PC-9 (cell line): ENCODE data around the gene KCND1. TPM values are rescaled to one million over a fixed set of nuclear protein-coding genes. Genes with fewer than 3 reads are reported as not detected.
A peak's percentile ranks its signal among the peaks of the same experiment; 100 is the strongest.

ENCODE experiments used
- BruUV-seq: library from RNA; stranded (reverse); fragments of 400-500 nt; replicated peaks from 2 replicates; lab custom pipeline; 2021; lab: Mats Ljungman, UMichigan
- CTCF ChIA-PET: fragments of 300-600 bp; sonication (Branson Sonifier 250); formaldehyde crosslinking; loops from one replicate; lab custom pipeline; 2022; ENCODE audit warnings: antibody characterized with exemption; lab: Charles Lee
- POLR2A ChIA-PET: fragments of 300-600 bp; sonication (Branson Sonifier 250); formaldehyde crosslinking; loops from one replicate; lab custom pipeline; 2022; ENCODE audit warnings: antibody characterized with exemption; ENCODE audit not compliant: unreplicated experiment; lab: Charles Lee
- DNase-seq, 2 experiments: peaks; one replicate each; pipeline versions ENCODE4 v3.0.0 to v3.0.0-alpha.2; 2015 to 2022; ENCODE audit warnings: mixed read lengths in 1 of 2
- H2AFZ ChIP-seq: fragments of 200-600 bp; sonication (generic); 2 replicates; pipeline ENCODE4 v1.8.1; 2017; ENCODE audit warnings: antibody characterized with exemption
- H3F3A ChIP-seq: fragments of 200-600 bp; sonication (generic); 2 replicates; pipeline ENCODE4 v1.8.1; 2017; ENCODE audit warnings: antibody characterized with exemption, mild to moderate bottlenecking, low read depth; ENCODE audit not compliant: insufficient read depth
- H3K27ac ChIP-seq: fragments of 200-600 bp; sonication (generic); 2 replicates; pipeline ENCODE4 v1.6.1; 2016; ENCODE audit warnings: mixed run types
- H3K27me3 ChIP-seq: fragments of 200-600 bp; sonication (generic); 2 replicates; pipeline ENCODE4 v1.6.1; 2016; ENCODE audit warnings: low read depth, mixed run types; ENCODE audit not compliant: insufficient read depth
- H3K36me3 ChIP-seq: fragments of 200-600 bp; sonication (generic); 2 replicates; pipeline ENCODE4 v1.6.1; 2016; ENCODE audit warnings: low read depth, mixed run types
- H3K4me1 ChIP-seq: fragments of 200-600 bp; sonication (generic); replicated peaks from 2 replicates; pipeline ENCODE4 v1.6.1; 2016; ENCODE audit warnings: mixed run types; ENCODE audit not compliant: insufficient read depth
- H3K4me2 ChIP-seq: fragments of 200-600 bp; sonication (generic); 2 replicates; pipeline ENCODE4 v1.6.1; 2017; ENCODE audit warnings: mixed run types
- H3K4me3 ChIP-seq: fragments of 200-600 bp; sonication (generic); 2 replicates; pipeline ENCODE4 v1.6.1; 2016; ENCODE audit warnings: mixed run types
- H3K79me2 ChIP-seq: fragments of 200-600 bp; sonication (generic); 2 replicates; pipeline ENCODE4 v1.6.1; 2017; ENCODE audit warnings: low read depth, mixed run types
- H3K9me2 ChIP-seq: fragments of 200-600 bp; sonication (generic); 2 replicates; pipeline ENCODE4 v1.8.1; 2017; ENCODE audit warnings: mild to moderate bottlenecking; ENCODE audit not compliant: insufficient read depth
- H3K9me3 ChIP-seq: fragments of 200-600 bp; sonication (generic); 2 replicates; pipeline ENCODE4 v1.8.1; 2016; ENCODE audit warnings: low read depth; ENCODE audit not compliant: insufficient read depth
- H4K20me1 ChIP-seq: fragments of 200-600 bp; sonication (generic); 2 replicates; pipeline ENCODE4 v1.8.1; 2017; ENCODE audit not compliant: insufficient read depth
- CTCF ChIP-seq: fragments of 200-600 bp; sonication (generic); conservative IDR thresholded peaks from 2 replicates; pipeline ENCODE4 v1.6.1; 2017; ENCODE audit warnings: mixed run types, antibody characterized with exemption, mild to moderate bottlenecking, moderate library complexity
- EZH2 ChIP-seq: fragments of 200-600 bp; sonication (generic); IDR thresholded peaks from 2 replicates; pipeline ENCODE4 v1.8.0; 2017; ENCODE audit warnings: antibody characterized with exemption, low read depth
- intact Hi-C: fragments of 100-400 bp; cut with micrococcal nuclease; formaldehyde crosslinking; loops from one replicate; pipeline ENCODE4 v1.10.0; 2022; ENCODE audit not compliant: unreplicated experiment
- total RNA-seq: library from RNA; stranded (reverse); gene quantifications from 2 replicates; pipeline ENCODE4 v1.2.3, GENCODE V29; 2021

KCND1 gene
- total RNA-seq, 1 experiment from 2014 or later: 2.2 TPM

GRCh38 chrX:48957477-48957826 is 14.2 kb downstream of the KCND1 start, which contains the start of gene OTUD5:
TSS of gene OTUD5 (minus strand) at chrX:48957607. CDS start at chrX:48957570, 37 bp downstream.
- ChIA-PET CTCF (no interaction called here), POLR2A (interaction anchor here (0.7 kb wide), 1 partner anchor 23 kb away, joined by 3 read pairs; no protein-coding TSS in a partner anchor)
- no TSS peak for BruUV-seq
- H3K9me3 ChIP-seq: no peaks in the 10 kb centered on the region
- intact Hi-C loops: loop anchor here (5.0 kb wide), 2 partner anchors 85 to 100 kb away; partner anchors contain the start of genes CCDC120 and TFE3
- TF ChIP-seq EZH2: no peak
- TF ChIP-seq CTCF: no peak
- no peaks in the 10 kb centered on the region; the same call in 1 of the 2 replicates for H3K4me1 ChIP-seq
- H2AFZ ChIP-seq: no peak within 1 kb of the TSS
- H3K79me2 ChIP-seq: peaks cover 22% of the 10 kb centered on the region; the same call in 1 of the 2 replicates
- peak within 1 kb of the TSS; percentile 77 for H3K27ac ChIP-seq
- H4K20me1 ChIP-seq: no peaks in the 10 kb centered on the region
- peak within 1 kb of the TSS; percentile 72 for H3K4me2 ChIP-seq
- H3K4me3 ChIP-seq: peak within 1 kb of the TSS; percentile 53; the same call in 1 of the 2 replicates
- H3K9me2 ChIP-seq: no peaks in the 10 kb centered on the region
- H3K27me3 ChIP-seq: no peaks in the 10 kb centered on the region
- no peaks in the 10 kb centered on the region for H3F3A ChIP-seq
- H3K36me3 ChIP-seq: no peaks in the 10 kb centered on the region
- no peak for DNase-seq

DNA sequence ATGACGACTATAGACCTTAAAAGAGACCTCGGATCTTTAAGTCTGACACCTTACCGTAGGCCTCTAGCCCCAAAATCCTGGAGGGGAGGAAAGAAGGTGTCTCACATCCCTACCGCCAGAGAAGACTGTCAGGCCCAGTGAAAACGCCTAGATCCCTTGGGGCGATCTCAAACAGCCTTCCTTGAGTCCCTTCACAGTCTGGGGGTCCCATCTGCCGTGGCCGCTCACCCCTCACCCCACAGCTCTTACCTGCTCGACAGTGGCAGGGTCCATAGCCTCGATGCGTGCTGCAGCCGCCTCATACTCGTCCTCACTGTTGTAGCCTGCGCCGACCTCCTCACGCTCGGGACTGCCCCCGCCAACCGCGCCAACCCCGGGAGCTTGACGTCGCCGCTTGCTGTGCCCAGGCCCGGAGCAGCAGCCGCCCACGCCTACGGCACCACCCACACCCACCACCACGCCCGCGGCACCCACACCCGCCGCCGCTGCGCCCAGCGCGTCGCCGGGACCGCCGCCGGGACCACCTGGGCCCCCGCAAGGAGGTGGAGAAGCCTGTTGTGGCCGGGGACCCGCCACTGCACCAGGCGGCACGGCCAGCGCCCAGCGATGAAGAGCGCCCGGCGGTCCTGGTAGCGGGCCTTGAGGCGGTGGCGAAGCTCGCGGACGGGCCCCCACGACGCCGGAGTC is 14.8 kb downstream of the KCND1 start:
- H3K27ac ChIP-seq: no peak overlapping the region
- H3K36me3 ChIP-seq: no peaks in the 10 kb centered on the region
- TF ChIP-seq CTCF (no peak), EZH2 (no peak)
- peak overlapping the region; percentile 72 for H3K4me2 ChIP-seq
- intact Hi-C loops: loop anchor here (5.0 kb wide), 2 partner anchors 85 to 100 kb away; partner anchors contain the start of genes CCDC120 and TFE3
- H3K79me2 ChIP-seq: peaks cover 22% of the 10 kb centered on the region; the same call in 1 of the 2 replicates
- ChIA-PET POLR2A (no interaction called here), CTCF (no interaction called here)
- H3F3A ChIP-seq: no peaks in the 10 kb centered on the region
- H3K4me3 ChIP-seq: peak overlapping the region; percentile 51; the same call in 1 of the 2 replicates
- H4K20me1 ChIP-seq: no peaks in the 10 kb centered on the region
- H2AFZ ChIP-seq: no peak overlapping the region
- BruUV-seq: no TSS peak
- H3K9me3 ChIP-seq: no peaks in the 10 kb centered on the region
- no peaks in the 10 kb centered on the region for H3K9me2 ChIP-seq
- no peaks in the 10 kb centered on the region; the same call in 1 of the 2 replicates for H3K4me1 ChIP-seq
- H3K27me3 ChIP-seq: no peaks in the 10 kb centered on the region
- no peak for DNase-seq

DNA sequence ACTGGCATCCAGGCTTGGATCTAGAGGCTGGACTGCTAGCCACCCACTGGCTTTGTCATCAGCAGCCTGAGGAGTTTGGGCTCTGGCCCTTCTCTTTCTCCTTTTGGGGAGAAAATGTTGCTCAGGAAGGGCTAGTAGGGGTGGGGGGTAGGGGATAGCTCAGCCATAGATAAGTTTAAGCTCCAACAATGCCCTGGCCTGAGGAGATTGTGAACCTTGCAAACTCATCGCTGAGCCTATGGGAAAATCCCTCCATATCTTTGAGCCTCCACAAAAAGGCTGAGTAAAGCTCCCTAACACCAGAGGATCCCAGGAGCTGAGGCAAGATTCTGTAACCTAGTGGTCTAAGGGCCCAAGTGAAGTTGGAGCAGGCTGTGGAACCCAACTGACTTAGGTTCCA is 23.1 kb downstream of the KCND1 start:
- CTCF ChIA-PET: no interaction called here
- Histone ChIP-seq H3K36me3 (no peaks in the 10 kb centered on the region), H2AFZ (no peak overlapping the region), H4K20me1 (no peaks in the 10 kb centered on the region; the same call in 1 of the 2 replicates), H3K4me3 (no peak overlapping the region), H3K27ac (no peak overlapping the region), H3K27me3 (no peaks in the 10 kb centered on the region), H3F3A (no peaks in the 10 kb centered on the region), H3K4me2 (no peak overlapping the region), H3K9me2 (no peaks in the 10 kb centered on the region), H3K9me3 (no peaks in the 10 kb centered on the region), H3K79me2 (no peaks in the 10 kb centered on the region), H3K4me1 (no peaks in the 10 kb centered on the region)
- TF ChIP-seq EZH2 (no peak), CTCF (no peak)
- POLR2A ChIA-PET: interaction anchor here (0.6 kb wide), 1 partner anchor 1361 kb away, joined by 3 read pairs; no protein-coding TSS in a partner anchor
- intact Hi-C loops: no loop called here
- BruUV-seq: no TSS peak
- no peak for DNase-seq
